ENCODE measurements around the gene NRBF2.

The NRBF2 gene

GRCh38 chr10:63155388-63156020 lies 22.4 kb downstream of the NRBF2 start:
- no peak overlapping the region for H3K27ac ChIP-seq
- TF ChIP-seq CTCF (IDR thresholded peaks at IDR 0.05) (no peak), ZFX (IDR thresholded peaks at IDR 0.05; ENCODE audit: borderline replicate concordance) (no peak)

GRCh38 chr10:63156236-63156635 lies 23.1 kb downstream of the NRBF2 start:
- no peak overlapping the region for H3K27ac ChIP-seq
- TF ChIP-seq CTCF (IDR thresholded peaks at IDR 0.05), result no peak

GRCh38 chr10:63157845-63158624 lies 24.9 kb downstream of the NRBF2 start:
- no peak for TF ChIP-seq ZFX (IDR thresholded peaks at IDR 0.05; ENCODE audit: borderline replicate concordance)
- peak; percentile 86 for TF ChIP-seq CTCF (IDR thresholded peaks at IDR 0.05)
- H3K27ac ChIP-seq, result no peak overlapping the region

- no peak overlapping the region for H3K27ac ChIP-seq
- TF ChIP-seq CTCF (IDR thresholded peaks at IDR 0.05), result no peak
- no peak for TF ChIP-seq ZFX (IDR thresholded peaks at IDR 0.05; ENCODE audit: borderline replicate concordance)
Measured at GRCh38 chr10:63161592-63161991, 28.5 kb downstream of the NRBF2 start.

GRCh38 chr10:63164166-63164623 lies 31.1 kb downstream of the NRBF2 start:
- H3K27ac ChIP-seq, result no peak overlapping the region
- TF ChIP-seq CTCF (IDR thresholded peaks at IDR 0.05) (no peak), ZFX (IDR thresholded peaks at IDR 0.05; ENCODE audit: borderline replicate concordance) (no peak)

GRCh38 chr10:63165249-63165648 lies 32.1 kb downstream of the NRBF2 start:
- no peak for TF ChIP-seq CTCF (IDR thresholded peaks at IDR 0.05)
- no peak for TF ChIP-seq ZFX (IDR thresholded peaks at IDR 0.05; ENCODE audit: borderline replicate concordance)
- H3K27ac ChIP-seq, result no peak overlapping the region

- TF ChIP-seq CTCF (IDR thresholded peaks at IDR 0.05) (peak; percentile 85), ZFX (IDR thresholded peaks at IDR 0.05; ENCODE audit: borderline replicate concordance) (no peak)
- no peak overlapping the region for H3K27ac ChIP-seq
Measured at GRCh38 chr10:63166742-63167258, 33.7 kb downstream of the NRBF2 start.

Data from 22Rv1 (cell line).